ENCODE measurements around the gene CPM.

Gene CPM

GRCh38 chr12:68908076-68908475, 24.9 kb downstream of the CPM start:
- Mint-ChIP-seq H3K9me3 (no peaks in the 10 kb centered on the region), H3K27ac (no peak overlapping the region), H3K36me3 (ENCODE audit: low read depth) (peaks cover 5% of the 10 kb centered on the region), H3K4me3 (no peak overlapping the region), H3K27me3 (ENCODE audit: low read depth) (no peaks in the 10 kb centered on the region), H3K4me1 (ENCODE audit: low read depth) (peaks cover 11% of the 10 kb centered on the region)
- DNase-seq (ENCODE audit: low spot score), result no peak

DNA sequence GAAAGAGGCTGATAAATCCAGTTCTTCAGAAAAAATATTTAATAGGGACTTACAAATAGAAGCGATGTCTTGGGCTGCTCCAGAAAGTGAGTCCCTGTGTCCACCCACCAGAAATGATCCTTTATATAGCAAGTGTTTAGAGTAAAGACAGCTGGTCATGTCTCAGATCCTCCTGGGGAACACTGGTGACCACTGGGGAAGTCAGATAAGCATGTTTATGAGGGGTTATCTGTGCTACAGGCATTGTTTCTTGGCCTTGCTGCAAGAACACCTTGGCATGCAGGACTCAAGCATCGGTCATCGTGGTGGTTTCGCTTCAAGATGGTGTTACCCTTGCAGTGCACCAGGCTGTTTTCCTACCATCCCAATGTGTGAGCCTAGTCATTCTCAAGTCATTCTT, 27.2 kb downstream of the CPM start:
- no peak for DNase-seq (ENCODE audit: low spot score)
- peaks cover 5% of the 10 kb centered on the region for H3K36me3 Mint-ChIP-seq (ENCODE audit: low read depth)
- no peak overlapping the region for H3K27ac Mint-ChIP-seq
- H3K9me3 Mint-ChIP-seq, result no peaks in the 10 kb centered on the region
- H3K4me3 Mint-ChIP-seq, result no peak overlapping the region
- H3K4me1 Mint-ChIP-seq (ENCODE audit: low read depth), result peaks cover 9% of the 10 kb centered on the region
- no peaks in the 10 kb centered on the region for H3K27me3 Mint-ChIP-seq (ENCODE audit: low read depth)

GRCh38 chr12:68904351-68904962, 28.5 kb downstream of the CPM start:
- Mint-ChIP-seq H3K27ac (no peak overlapping the region), H3K4me3 (no peak overlapping the region), H3K4me1 (ENCODE audit: low read depth) (peaks cover 7% of the 10 kb centered on the region), H3K27me3 (ENCODE audit: low read depth) (no peaks in the 10 kb centered on the region), H3K9me3 (no peaks in the 10 kb centered on the region), H3K36me3 (ENCODE audit: low read depth) (peaks cover 5% of the 10 kb centered on the region)
- no peak for DNase-seq (ENCODE audit: low spot score)

- Mint-ChIP-seq H3K9me3 (no peaks in the 10 kb centered on the region), H3K4me1 (ENCODE audit: low read depth) (peaks cover 5% of the 10 kb centered on the region)
These were observed 29.5 kb downstream of the CPM start for GRCh38 chr12:68903511-68903910.

GRCh38 chr12:68901551-68901950, 31.4 kb downstream of the CPM start:
- no peaks in the 10 kb centered on the region for H3K9me3 Mint-ChIP-seq
- H3K27ac Mint-ChIP-seq, result no peak overlapping the region
- peaks cover 5% of the 10 kb centered on the region for H3K4me1 Mint-ChIP-seq (ENCODE audit: low read depth)
- no peak overlapping the region for H3K4me3 Mint-ChIP-seq
- no peaks in the 10 kb centered on the region for H3K36me3 Mint-ChIP-seq (ENCODE audit: low read depth)
- no peak for DNase-seq (ENCODE audit: low spot score)
- no peaks in the 10 kb centered on the region for H3K27me3 Mint-ChIP-seq (ENCODE audit: low read depth)

More at GRCh38 chr12:68903511-68903910, 29.5 kb downstream of the CPM start:
- no peak for DNase-seq (ENCODE audit: low spot score)
- Mint-ChIP-seq H3K4me3 (no peak overlapping the region), H3K36me3 (ENCODE audit: low read depth) (peaks cover 3% of the 10 kb centered on the region), H3K27me3 (ENCODE audit: low read depth) (no peaks in the 10 kb centered on the region), H3K27ac (no peak overlapping the region)

GRCh38 chr12:68901145-68901544, 31.8 kb downstream of the CPM start:
- H3K4me1 Mint-ChIP-seq (ENCODE audit: low read depth), result peaks cover 6% of the 10 kb centered on the region
- peaks cover 2% of the 10 kb centered on the region for H3K36me3 Mint-ChIP-seq (ENCODE audit: low read depth)
- H3K27ac Mint-ChIP-seq, result no peak overlapping the region
- no peaks in the 10 kb centered on the region for H3K27me3 Mint-ChIP-seq (ENCODE audit: low read depth)
- H3K4me3 Mint-ChIP-seq, result no peak overlapping the region
- H3K9me3 Mint-ChIP-seq, result no peaks in the 10 kb centered on the region
- DNase-seq (ENCODE audit: low spot score), result no peak

DNA sequence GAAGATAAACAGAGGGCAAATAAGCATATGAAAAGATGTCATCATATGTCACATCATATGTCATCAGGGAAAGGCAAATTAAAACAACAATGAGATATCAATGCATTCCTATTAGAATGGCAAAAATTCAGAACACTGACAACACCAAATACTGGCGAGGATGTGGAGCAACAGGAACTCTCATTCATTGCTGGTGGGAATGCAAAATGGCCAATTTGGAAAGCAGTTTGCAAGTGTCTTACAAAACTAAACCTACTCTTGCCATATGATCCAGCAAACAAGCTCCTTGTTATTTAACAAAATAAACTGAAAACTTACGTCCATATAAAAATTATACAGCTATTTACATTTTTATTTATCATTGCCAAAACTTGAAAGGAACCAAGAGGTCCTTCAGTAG, 32.7 kb downstream of the CPM start:
- H3K27me3 Mint-ChIP-seq (ENCODE audit: low read depth), result no peaks in the 10 kb centered on the region
- H3K4me1 Mint-ChIP-seq (ENCODE audit: low read depth), result peaks cover 10% of the 10 kb centered on the region
- DNase-seq (ENCODE audit: low spot score), result no peak
- H3K27ac Mint-ChIP-seq, result no peak overlapping the region
- H3K36me3 Mint-ChIP-seq (ENCODE audit: low read depth), result peaks cover 9% of the 10 kb centered on the region
- peaks cover 1% of the 10 kb centered on the region for H3K9me3 Mint-ChIP-seq
- H3K4me3 Mint-ChIP-seq, result no peak overlapping the region

DNA sequence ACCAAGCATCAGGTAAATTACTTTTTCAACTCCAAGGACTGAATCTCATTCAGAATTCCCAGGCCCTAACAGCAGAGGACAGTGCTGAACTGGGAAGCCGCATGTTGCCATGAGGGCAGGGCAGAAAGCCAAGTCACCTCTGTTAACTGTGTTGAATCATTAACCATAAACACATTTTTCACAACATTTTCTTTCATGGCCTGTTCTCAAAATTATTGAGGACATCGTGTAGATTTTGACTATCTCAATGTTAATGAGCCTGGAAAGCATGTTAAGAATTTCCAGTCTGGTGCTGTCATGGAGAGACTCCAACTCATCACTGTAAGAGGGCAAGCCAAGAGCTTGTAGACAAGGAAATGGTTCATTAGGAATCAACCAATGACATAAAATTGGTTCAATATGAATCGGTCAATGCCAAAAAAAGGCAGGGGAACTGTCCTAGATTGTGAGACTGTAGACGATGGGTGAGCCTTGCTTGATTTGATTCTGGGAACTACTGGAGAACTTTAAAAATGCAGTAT, 33.7 kb downstream of the CPM start:
- DNase-seq (ENCODE audit: low spot score), result no peak
- Mint-ChIP-seq H3K4me1 (ENCODE audit: low read depth) (peaks cover 10% of the 10 kb centered on the region), H3K9me3 (peaks cover 5% of the 10 kb centered on the region)

GRCh38 chr12:68896881-68897540, 36.0 kb downstream of the CPM start:
- H3K36me3 Mint-ChIP-seq (ENCODE audit: low read depth), result peaks cover 13% of the 10 kb centered on the region
- H3K27ac Mint-ChIP-seq, result no peak overlapping the region
- H3K27me3 Mint-ChIP-seq (ENCODE audit: low read depth), result no peaks in the 10 kb centered on the region
- H3K4me1 Mint-ChIP-seq (ENCODE audit: low read depth), result peaks cover 15% of the 10 kb centered on the region
- H3K9me3 Mint-ChIP-seq, result peaks cover 5% of the 10 kb centered on the region
- H3K4me3 Mint-ChIP-seq, result no peak overlapping the region
- no peak for DNase-seq (ENCODE audit: low spot score)

More for the DNA sequence above, 33.7 kb downstream of the CPM start:
- Mint-ChIP-seq H3K27me3 (ENCODE audit: low read depth) (no peaks in the 10 kb centered on the region), H3K4me3 (no peak overlapping the region), H3K36me3 (ENCODE audit: low read depth) (peaks cover 12% of the 10 kb centered on the region), H3K27ac (no peak overlapping the region)

- no peaks in the 10 kb centered on the region for H3K27me3 Mint-ChIP-seq (ENCODE audit: low read depth)
- H3K36me3 Mint-ChIP-seq (ENCODE audit: low read depth), result peaks cover 18% of the 10 kb centered on the region
- H3K27ac Mint-ChIP-seq, result no peak overlapping the region
- no peak overlapping the region for H3K4me3 Mint-ChIP-seq
- peaks cover 37% of the 10 kb centered on the region for H3K4me1 Mint-ChIP-seq (ENCODE audit: low read depth)
- no peak for DNase-seq (ENCODE audit: low spot score)
- H3K9me3 Mint-ChIP-seq, result peaks cover 5% of the 10 kb centered on the region
These were observed 38.6 kb downstream of the CPM start for GRCh38 chr12:68894276-68894855.

- H3K27me3 Mint-ChIP-seq (ENCODE audit: low read depth), result no peaks in the 10 kb centered on the region
- peaks cover 18% of the 10 kb centered on the region for H3K36me3 Mint-ChIP-seq (ENCODE audit: low read depth)
These were observed 39.2 kb downstream of the CPM start for GRCh38 chr12:68893741-68894140.

DNA sequence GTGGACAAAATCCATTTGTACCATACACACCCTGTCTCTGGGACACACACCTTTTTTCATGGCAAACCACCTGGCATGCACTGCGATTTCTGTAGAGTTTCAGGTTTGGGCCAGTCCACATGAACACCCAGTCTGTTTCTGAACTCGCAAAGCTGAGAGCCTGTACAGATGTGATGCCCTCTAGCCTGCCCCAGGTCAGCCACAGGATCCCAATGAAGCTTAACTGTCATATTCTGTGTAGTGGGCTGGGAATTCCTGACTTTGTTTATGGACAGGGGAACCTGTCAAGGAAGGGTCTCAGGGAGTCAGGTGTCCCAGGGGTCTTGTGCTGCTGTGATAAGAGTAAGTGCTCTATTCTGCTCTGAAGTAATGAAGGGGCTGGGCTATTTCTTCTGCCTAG, 39.8 kb downstream of the CPM start:
- H3K4me3 Mint-ChIP-seq, result no peak overlapping the region
- H3K36me3 Mint-ChIP-seq (ENCODE audit: low read depth), result peaks cover 18% of the 10 kb centered on the region
- no peak for DNase-seq (ENCODE audit: low spot score)
- H3K4me1 Mint-ChIP-seq (ENCODE audit: low read depth), result peaks cover 46% of the 10 kb centered on the region
- peaks cover 5% of the 10 kb centered on the region for H3K9me3 Mint-ChIP-seq
- no peak overlapping the region for H3K27ac Mint-ChIP-seq
- H3K27me3 Mint-ChIP-seq (ENCODE audit: low read depth), result no peaks in the 10 kb centered on the region

More at GRCh38 chr12:68893741-68894140, 39.2 kb downstream of the CPM start:
- DNase-seq (ENCODE audit: low spot score), result no peak
- no peak overlapping the region for H3K4me3 Mint-ChIP-seq
- peaks cover 5% of the 10 kb centered on the region for H3K9me3 Mint-ChIP-seq
- peaks cover 40% of the 10 kb centered on the region for H3K4me1 Mint-ChIP-seq (ENCODE audit: low read depth)
- H3K27ac Mint-ChIP-seq, result no peak overlapping the region

- H3K36me3 Mint-ChIP-seq (ENCODE audit: low read depth), result peaks cover 16% of the 10 kb centered on the region
- DNase-seq (ENCODE audit: low spot score), result no peak
- H3K27ac Mint-ChIP-seq, result no peak overlapping the region
These were observed 41.8 kb downstream of the CPM start for GRCh38 chr12:68891141-68891540.

DNA sequence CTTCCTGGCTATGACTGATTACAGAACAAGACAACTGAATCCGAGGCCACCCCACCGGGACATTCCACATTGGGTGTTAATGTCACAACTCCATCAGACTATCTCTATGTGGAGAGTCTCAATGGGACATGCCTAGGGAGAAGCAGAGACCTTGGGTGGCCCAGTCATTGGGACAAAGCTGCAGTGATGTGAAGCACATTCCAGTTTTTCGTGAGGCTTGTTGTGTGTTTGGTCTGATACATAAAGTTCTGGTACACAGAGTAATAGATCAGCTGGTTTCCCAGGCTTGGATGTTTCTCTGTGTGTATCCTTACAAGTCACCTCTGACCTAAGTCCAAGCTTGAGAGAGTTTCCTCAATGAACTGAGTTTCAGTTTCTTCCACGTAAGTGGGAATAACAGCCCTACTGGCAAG, 42.3 kb downstream of the CPM start:
- peaks cover 5% of the 10 kb centered on the region for H3K9me3 Mint-ChIP-seq
- H3K4me1 Mint-ChIP-seq (ENCODE audit: low read depth), result peaks cover 52% of the 10 kb centered on the region
- no peak overlapping the region for H3K27ac Mint-ChIP-seq
- peaks cover 12% of the 10 kb centered on the region for H3K36me3 Mint-ChIP-seq (ENCODE audit: low read depth)
- no peak for DNase-seq (ENCODE audit: low spot score)
- H3K4me3 Mint-ChIP-seq, result no peak overlapping the region
- no peaks in the 10 kb centered on the region for H3K27me3 Mint-ChIP-seq (ENCODE audit: low read depth)

More at GRCh38 chr12:68891141-68891540, 41.8 kb downstream of the CPM start:
- Mint-ChIP-seq H3K4me1 (ENCODE audit: low read depth) (peaks cover 54% of the 10 kb centered on the region), H3K4me3 (no peak overlapping the region), H3K9me3 (peaks cover 5% of the 10 kb centered on the region), H3K27me3 (ENCODE audit: low read depth) (no peaks in the 10 kb centered on the region)
